Naive B cell (primary cell): ENCODE results near the gene CUEDC1. TPM values are rescaled to one million over a fixed set of nuclear protein-coding genes. Genes with fewer than 3 reads are reported as not detected.
A peak's percentile ranks its signal among the peaks of the same experiment; 100 is the strongest.
"Not testable (repeated sequence)": the region's sequence is repeated elsewhere in the genome, so short reads cannot be mapped to it uniquely, and the experiment has no call there.

Source experiments
- ATAC-seq, 2 donors: fragments of 150-1000 bp; cut with Tn5 transposase; 2 replicates each; pipeline ENCODE4 v1.10.0; 2021; ENCODE audit warnings: low read depth in 2 of 2, mild to moderate bottlenecking in 2 of 2, moderate library complexity in 2 of 2
- DNase-seq: peaks from one replicate; pipeline ENCODE4 v3.0.0; 2022
- H3K27ac Mint-ChIP-seq, 6 donors: one replicate each; pipeline ENCODE4 v1.8.0; 2020 to 2022; ENCODE audit warnings: mild to moderate bottlenecking in 6 of 6, mixed read lengths in 6 of 6, moderate library complexity in 5 of 6, inconsistent platforms in 2 of 6
- H3K27me3 Mint-ChIP-seq, 3 donors: one replicate each; pipeline ENCODE4 v1.8.0; 2021 to 2022; ENCODE audit warnings: mixed read lengths in 3 of 3, mild to moderate bottlenecking in 1 of 3
- H3K36me3 Mint-ChIP-seq, 2 donors: one replicate each; pipeline ENCODE4 v1.8.0; 2020 to 2022; ENCODE audit warnings: mixed read lengths in 2 of 2, inconsistent platforms in 1 of 2, mild to moderate bottlenecking in 1 of 2
- H3K4me1 Mint-ChIP-seq, 3 donors: one replicate each; pipeline ENCODE4 v1.8.0; 2020 to 2022; ENCODE audit warnings: mixed read lengths in 3 of 3, inconsistent platforms in 1 of 3, mild to moderate bottlenecking in 1 of 3, moderate library complexity in 1 of 3
- H3K4me3 Mint-ChIP-seq, 8 donors: one replicate each; pipeline ENCODE4 v1.8.0; 2020 to 2022; ENCODE audit warnings: mild to moderate bottlenecking in 8 of 8, mixed read lengths in 8 of 8, moderate library complexity in 8 of 8, inconsistent platforms in 2 of 8
- H3K9me3 Mint-ChIP-seq, 7 donors: one replicate each; pipeline ENCODE4 v1.8.0; 2020 to 2022; ENCODE audit warnings: mixed read lengths in 7 of 7, mild to moderate bottlenecking in 5 of 7, inconsistent platforms in 2 of 7, moderate library complexity in 1 of 7
- polyA plus RNA-seq, 6 donors: library from polyadenylated mRNA; unstranded; fragments of 300-500 nt; fragmentation: Illumina TruSeq; gene quantifications; one replicate each; pipeline ENCODE4 v1.2.3, GENCODE V29; 2021; ENCODE audit warnings: low read depth in 6 of 6

Gene CUEDC1
- polyA plus RNA-seq, 6 donors from 2014 or later: not detected

DNA sequence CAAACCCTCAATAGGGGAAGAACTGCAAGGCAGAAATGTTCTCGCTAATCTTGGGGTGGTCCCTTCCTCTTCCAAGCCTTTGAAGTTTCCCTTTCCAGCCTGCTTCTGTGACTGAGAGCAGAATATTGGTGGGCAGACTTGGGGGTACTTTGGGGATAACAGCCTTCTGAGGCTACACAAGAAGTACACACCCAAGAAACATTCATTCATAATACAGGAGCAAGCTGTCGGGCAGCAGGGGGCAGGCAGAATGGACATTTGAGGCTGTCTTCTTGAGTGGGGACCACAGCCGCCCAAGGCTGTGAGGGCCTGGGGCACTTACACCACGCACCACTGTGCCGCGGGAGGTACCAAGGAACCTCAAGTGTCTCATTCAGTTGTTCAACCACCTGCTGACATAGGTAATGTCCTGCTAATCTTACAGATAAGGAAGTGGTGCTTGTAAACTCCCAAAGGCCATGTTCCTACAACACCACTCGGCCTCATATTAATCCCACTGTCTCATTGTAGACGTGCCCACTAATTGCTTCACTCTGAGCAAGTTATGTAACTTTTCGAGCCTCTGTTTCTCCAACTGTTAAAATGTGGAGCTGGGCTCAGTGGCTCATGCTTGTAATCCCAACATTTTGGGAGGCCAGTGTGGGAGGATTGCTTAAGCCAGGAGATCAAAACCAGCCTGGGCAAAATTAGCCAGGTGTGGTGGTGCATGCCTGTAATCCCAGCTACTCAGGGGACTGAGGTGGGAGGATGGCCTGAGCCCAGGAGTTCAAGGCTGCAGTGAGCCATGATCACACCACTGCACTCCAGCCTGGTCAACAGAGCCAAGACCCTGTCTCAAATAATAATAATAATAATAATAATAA, 102.9 kb downstream of the CUEDC1 start:
- Mint-ChIP-seq H3K4me1 (peaks cover 28 to 40% (median 34%) of the 10 kb centered on the region in 3 donors), H3K4me3 (peak overlapping the region in 5 of 8 donors; percentile 35 to 94 (median 89)), H3K9me3 (no peaks in the 10 kb centered on the region), H3K27me3 (no peaks in the 10 kb centered on the region), H3K27ac (no peak overlapping the region), H3K36me3 (no peaks in the 10 kb centered on the region)
- ATAC-seq (no peak), DNase-seq (no peak)

- ATAC-seq (peak; percentile 88 to 89), DNase-seq (peak; percentile 94)
- Mint-ChIP-seq H3K27me3 (no peaks in the 10 kb centered on the region), H3K36me3 (no peaks in the 10 kb centered on the region), H3K4me1 (peaks cover 32 to 46% (median 34%) of the 10 kb centered on the region in 3 donors), H3K9me3 (no peaks in the 10 kb centered on the region), H3K27ac (peak within 1 kb of the TSS; percentile 94 to 100 (median 98)), H3K4me3 (peak within 1 kb of the TSS; percentile 91 to 100 (median 98))
Measured at GRCh38 chr17:57849874-57850754, 105.1 kb downstream of the CUEDC1 start, which contains the start of gene MRPS23. MRPS23 (minus strand) TSS chr17:57850044; CDS start chr17:57850010, 34 bp downstream.

- H3K4me1 Mint-ChIP-seq: peaks cover 32 to 46% (median 34%) of the 10 kb centered on the region in 3 donors
- H3K4me3 Mint-ChIP-seq: peak overlapping the region; percentile 91 to 100 (median 98)
- H3K27me3 Mint-ChIP-seq: no peaks in the 10 kb centered on the region
- no peaks in the 10 kb centered on the region for H3K36me3 Mint-ChIP-seq
- H3K9me3 Mint-ChIP-seq: no peaks in the 10 kb centered on the region
- peak overlapping the region; percentile 94 to 100 (median 98) for H3K27ac Mint-ChIP-seq
- peak in 1 of 2 donors; percentile 20 for ATAC-seq
- no peak for DNase-seq
Measured at GRCh38 chr17:57849163-57849873, 105.9 kb downstream of the CUEDC1 start.

- not testable (repeated sequence) for H3K9me3 Mint-ChIP-seq, H3K27ac Mint-ChIP-seq, ATAC-seq, DNase-seq, H3K36me3 Mint-ChIP-seq, H3K4me3 Mint-ChIP-seq, H3K27me3 Mint-ChIP-seq
- peaks cover 28 to 48% (median 31%) of the 10 kb centered on the region in 3 donors for H3K4me1 Mint-ChIP-seq
Measured at GRCh38 chr17:57846056-57846945, 108.9 kb downstream of the CUEDC1 start.

DNA sequence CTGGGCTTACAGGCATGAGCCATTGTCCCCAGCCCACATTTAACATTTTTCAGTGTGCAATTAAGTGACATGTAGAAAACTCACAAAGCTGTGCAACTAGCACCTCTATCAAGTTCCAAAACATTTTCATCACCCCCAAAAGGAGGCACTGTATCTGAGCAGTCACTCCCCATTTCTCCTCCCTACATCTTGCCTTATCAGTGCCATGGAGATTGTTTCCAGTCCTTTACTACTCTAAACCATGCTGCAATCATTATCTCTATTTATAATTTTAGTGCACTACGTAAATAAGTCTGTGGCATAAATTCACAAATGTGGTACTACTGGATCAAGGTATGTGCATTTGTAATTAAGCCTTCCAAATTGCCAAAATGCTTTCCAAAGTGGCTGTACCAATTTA, 112.9 kb downstream of the CUEDC1 start:
- no peak overlapping the region for H3K27ac Mint-ChIP-seq
- H3K27me3 Mint-ChIP-seq: no peaks in the 10 kb centered on the region
- no peak for DNase-seq
- peaks cover 0 to 9% of the 10 kb centered on the region in 2 donors for H3K36me3 Mint-ChIP-seq
- H3K4me3 Mint-ChIP-seq: no peak overlapping the region
- no peaks in the 10 kb centered on the region for H3K9me3 Mint-ChIP-seq
- no peak for ATAC-seq
- peaks cover 0 to 14% (median 8%) of the 10 kb centered on the region in 3 donors for H3K4me1 Mint-ChIP-seq

GRCh38 chr17:57839571-57839923, 115.7 kb downstream of the CUEDC1 start:
- H3K27ac Mint-ChIP-seq: no peak overlapping the region
- H3K4me3 Mint-ChIP-seq: no peak overlapping the region
- DNase-seq (no peak), ATAC-seq (no peak)
- H3K27me3 Mint-ChIP-seq: no peaks in the 10 kb centered on the region
- no peaks in the 10 kb centered on the region for H3K9me3 Mint-ChIP-seq
- peaks cover 0 to 9% of the 10 kb centered on the region in 2 donors for H3K36me3 Mint-ChIP-seq
- peaks cover 0 to 8% (median 4%) of the 10 kb centered on the region in 3 donors for H3K4me1 Mint-ChIP-seq

DNA sequence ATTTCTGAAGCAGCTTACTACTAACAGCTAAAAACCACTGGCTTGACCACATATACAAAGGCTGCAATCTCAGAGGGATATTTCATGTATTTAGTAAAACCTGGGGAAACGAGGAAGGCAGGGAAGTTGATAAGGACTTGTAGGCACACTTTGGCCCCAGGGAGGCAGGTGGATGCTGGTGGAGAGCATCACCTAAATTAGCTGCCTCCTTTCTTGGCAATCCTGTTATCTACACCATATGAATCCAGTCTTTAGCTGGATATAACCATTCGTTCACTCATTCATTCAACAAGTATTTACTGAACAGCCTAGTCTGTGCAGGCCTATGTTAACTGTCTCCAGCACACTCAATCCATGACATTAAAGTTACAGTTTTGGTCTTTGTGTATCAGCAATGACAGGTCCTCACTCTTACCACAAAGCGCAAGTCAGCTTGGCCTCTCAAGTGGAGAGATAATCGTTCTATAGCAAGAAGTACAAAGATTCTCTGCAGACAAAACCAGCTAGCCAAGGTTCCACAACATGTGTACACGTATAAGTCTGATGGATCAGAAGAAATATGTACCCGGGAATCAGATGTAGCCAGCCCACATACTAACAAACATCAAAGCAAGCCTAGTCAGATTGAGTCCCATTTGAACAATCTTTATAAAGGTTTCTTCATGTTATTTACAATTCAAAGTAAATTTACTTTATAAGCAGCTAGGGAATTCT, 116.2 kb downstream of the CUEDC1 start:
- peaks cover 0 to 9% of the 10 kb centered on the region in 2 donors for H3K36me3 Mint-ChIP-seq
- ATAC-seq (no peak), DNase-seq (no peak)
- H3K27me3 Mint-ChIP-seq: no peaks in the 10 kb centered on the region
- H3K4me3 Mint-ChIP-seq: no peak overlapping the region
- H3K27ac Mint-ChIP-seq: no peak overlapping the region
- no peaks in the 10 kb centered on the region for H3K9me3 Mint-ChIP-seq
- H3K4me1 Mint-ChIP-seq: peaks cover 0 to 8% (median 4%) of the 10 kb centered on the region in 3 donors

DNA sequence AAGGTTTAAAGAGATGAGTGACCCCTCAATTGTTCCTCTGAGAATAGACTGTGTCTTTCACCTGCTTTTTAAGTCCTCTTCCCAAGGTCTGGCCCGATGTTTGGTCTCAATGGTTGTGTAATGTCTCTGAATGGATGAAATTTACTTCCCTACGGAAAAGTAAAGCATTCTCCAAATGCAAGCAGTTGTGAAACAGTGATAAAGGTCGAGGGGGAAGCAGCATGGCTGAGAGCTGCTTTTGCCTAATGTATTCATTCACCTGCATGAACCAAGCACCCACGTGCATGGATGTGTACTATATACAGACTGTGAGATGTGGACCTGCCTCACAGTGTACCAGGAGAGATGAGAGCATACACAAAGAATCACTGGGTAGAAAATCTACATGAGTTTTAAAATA, 116.8 kb downstream of the CUEDC1 start:
- H3K4me3 Mint-ChIP-seq: no peak overlapping the region
- no peak for ATAC-seq

GRCh38 chr17:57835333-57835900, 119.8 kb downstream of the CUEDC1 start:
- ATAC-seq: no peak
- Mint-ChIP-seq H3K27me3 (no peaks in the 10 kb centered on the region), H3K4me1 (no peaks in the 10 kb centered on the region), H3K27ac (peak overlapping the region in 2 of 6 donors; percentile 9 to 73), H3K9me3 (no peaks in the 10 kb centered on the region), H3K36me3 (peaks cover 0 to 4% of the 10 kb centered on the region in 2 donors), H3K4me3 (no peak overlapping the region)
- DNase-seq: no peak

More for the DNA sequence above, 116.8 kb downstream of the CUEDC1 start:
- H3K27me3 Mint-ChIP-seq: no peaks in the 10 kb centered on the region
- H3K27ac Mint-ChIP-seq: no peak overlapping the region
- DNase-seq: no peak
- H3K9me3 Mint-ChIP-seq: no peaks in the 10 kb centered on the region
- H3K4me1 Mint-ChIP-seq: peaks cover 0 to 8% (median 4%) of the 10 kb centered on the region in 3 donors
- H3K36me3 Mint-ChIP-seq: peaks cover 0 to 9% of the 10 kb centered on the region in 2 donors

DNA sequence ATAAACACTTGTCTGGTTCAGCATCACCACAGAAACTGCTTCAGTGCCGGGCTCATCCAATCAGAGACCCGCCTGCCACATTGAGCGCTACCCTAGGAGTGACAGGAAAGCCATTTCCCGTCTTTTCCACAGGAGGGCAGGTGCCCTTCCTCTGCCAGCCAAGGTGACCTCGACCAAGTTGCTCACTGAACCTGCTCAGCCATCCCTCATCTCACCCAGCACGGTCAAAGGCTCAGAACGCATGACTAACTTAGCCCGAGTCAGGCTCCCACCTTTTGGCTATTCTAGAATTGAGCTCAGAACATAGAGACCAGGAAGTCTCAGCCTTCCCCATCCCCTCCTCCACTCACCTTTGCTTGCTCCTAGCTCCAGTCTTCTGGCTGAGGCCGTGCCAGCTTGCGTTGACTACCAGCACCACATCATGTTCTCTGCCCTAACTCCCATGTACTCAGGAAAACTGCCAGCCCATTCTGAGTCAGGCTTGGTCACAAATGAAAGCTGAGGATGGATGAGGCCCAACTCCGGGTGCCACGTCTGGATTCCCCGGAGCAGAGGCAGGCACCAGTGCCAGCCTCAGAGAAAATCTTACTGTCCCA, 121.0 kb downstream of the CUEDC1 start:
- Mint-ChIP-seq H3K27ac (peak overlapping the region in 1 of 6 donors; percentile 63), H3K4me1 (no peaks in the 10 kb centered on the region), H3K4me3 (peak overlapping the region in 1 of 8 donors; percentile 48), H3K36me3 (peaks cover 0 to 4% of the 10 kb centered on the region in 2 donors), H3K27me3 (no peaks in the 10 kb centered on the region), H3K9me3 (no peaks in the 10 kb centered on the region)
- ATAC-seq: no peak
- no peak for DNase-seq

GRCh38 chr17:57833179-57833939, 121.9 kb downstream of the CUEDC1 start:
- Mint-ChIP-seq H3K4me3 (no peak overlapping the region), H3K27ac (no peak overlapping the region), H3K9me3 (no peaks in the 10 kb centered on the region), H3K4me1 (no peaks in the 10 kb centered on the region), H3K36me3 (peaks cover 0 to 1% of the 10 kb centered on the region in 2 donors), H3K27me3 (no peaks in the 10 kb centered on the region)
- ATAC-seq (peak; percentile 72 to 83), DNase-seq (peak; percentile 58)
